K562 (cell line): ENCODE results near the gene IPP. TPM values are rescaled to one million over a fixed set of nuclear protein-coding genes. Genes with fewer than 3 reads are reported as not detected.

ENCODE experiments used
- ATF7 ChIP-seq: fragments of 450-650 bp; IDR thresholded peaks from 2 replicates; pipeline ENCODE4 v1.7.1; 2014; ENCODE audit warnings: mild to moderate bottlenecking, moderate library complexity
- CBFA2T3 ChIP-seq: fragments of 450-650 bp; IDR thresholded peaks from 2 replicates; pipeline ENCODE4 v1.6.1; 2017
- CBFB ChIP-seq: sonication (generic); formaldehyde crosslinking; IDR thresholded peaks from 2 replicates; pipeline ENCODE4 v1.4.0; 2020; ENCODE audit warnings: mild to moderate bottlenecking, missing genetic modification reagents
- FOXM1 ChIP-seq, 2 experiments: fragments of 450-650 bp in 1 of 2; sonication (generic) in 1 of 2; formaldehyde crosslinking in 1 of 2; IDR thresholded peaks; 2 replicates each; pipeline versions ENCODE4 v1.6.1 to v1.9.0; 2017 to 2022; ENCODE audit warnings: low read depth in 2 of 2, mild to moderate bottlenecking in 2 of 2, missing genetic modification reagents in 1 of 2, moderate library complexity in 1 of 2
- HSF4 ChIP-seq: fragments of 250-450 bp; sonication (Bioruptor Pico); IDR thresholded peaks from 2 replicates; pipeline ENCODE4 v2.1.2; 2022; ENCODE audit warnings: mild to moderate bottlenecking, moderate library complexity, borderline replicate concordance
- KDM1A ChIP-seq, 2 experiments: fragments of 450-650 bp; IDR thresholded peaks; 2 replicates each; pipeline ENCODE4 v1.6.1; 2016; ENCODE audit warnings: mild to moderate bottlenecking in 2 of 2
- NR4A1 ChIP-seq, 2 experiments: fragments of 250-450 bp in 1 of 2; fragments of 450-650 bp in 1 of 2; sonication (Bioruptor Pico) in 1 of 2; IDR thresholded peaks; 2 replicates each; pipeline versions ENCODE4 v1.4.0 to v1.6.1; 2016 to 2020; ENCODE audit warnings: mild to moderate bottlenecking in 2 of 2, missing compliant biosample characterization in 1 of 2, missing genetic modification characterization in 1 of 2, moderate library complexity in 1 of 2
- TARDBP ChIP-seq: fragments of 450-650 bp; IDR thresholded peaks from 2 replicates; pipeline ENCODE4 v1.6.1; 2016
- TFAM ChIP-seq: fragments of 250-450 bp; sonication (Bioruptor Pico); conservative IDR thresholded peaks from 2 replicates; pipeline ENCODE4 v1.5.0; 2021; ENCODE audit warnings: mild to moderate bottlenecking, moderate library complexity
- ZFPM2 ChIP-seq: fragments of 250-450 bp; sonication (Bioruptor Pico); IDR thresholded peaks from 2 replicates; pipeline ENCODE4 v1.5.1; 2022; ENCODE audit warnings: mild to moderate bottlenecking
- ZNF140 ChIP-seq: fragments of 250-450 bp; sonication (Bioruptor Pico); IDR thresholded peaks from 2 replicates; pipeline ENCODE4 v1.8.0; 2021; ENCODE audit warnings: moderate library complexity, mild to moderate bottlenecking, inconsistent platforms
- ZNF174 ChIP-seq: fragments of 250-450 bp; sonication (Bioruptor Pico); IDR thresholded peaks from 2 replicates; pipeline ENCODE4 v1.4.0; 2020; ENCODE audit warnings: mild to moderate bottlenecking
- ZNF24 ChIP-seq: fragments of 450-650 bp; IDR thresholded peaks from 2 replicates; pipeline ENCODE4 v1.6.1; 2016
- ZZZ3 ChIP-seq: fragments of 450-650 bp; IDR thresholded peaks from 2 replicates; pipeline ENCODE4 v1.6.1; 2016; ENCODE audit warnings: antibody characterized with exemption, mild to moderate bottlenecking, moderate library complexity
- polyA plus RNA-seq, 8 experiments: library from polyadenylated mRNA; depleted of rRNA in 4 of 8; stranded (reverse) in 5 of 8; unstranded in 3 of 8; fragments of >200 nt; fragmentation: Nextera tagmentation in 2 of 8; fragmentation: Illumina TruSeq in 1 of 8; extraction: Ambion mirVana in 2 of 8; extraction: Trizol in 1 of 8; gene quantifications; 2 replicates each; pipeline versions ENCODE4 v1.2.1 to v1.2.3, GENCODE V29; 2011 to 2014; ENCODE audit warnings: inconsistent platforms in 1 of 8, missing spikeins in 1 of 8
- total RNA-seq, 7 experiments: library from RNA; depleted of rRNA in 6 of 7; stranded (reverse); fragments of >200 nt in 6 of 7; fragmentation: Illumina TruSeq in 2 of 7; extraction: Trizol in 2 of 7; gene quantifications; 2 replicates each; pipeline versions ENCODE4 v1.2.1 to v1.2.3, GENCODE V29; 2011 to 2021; ENCODE audit warnings: low replicate concordance in 1 of 7
- TF ChIP-seq, protein P1 (sequence below): fragments of 450-650 bp; formaldehyde crosslinking; IDR thresholded peaks from 2 replicates; pipeline ENCODE4 v1.4.0; 2020; ENCODE audit warnings: mild to moderate bottlenecking, moderate library complexity
- TF ChIP-seq, protein P2 (sequence below), 3 experiments: IDR thresholded peaks in 2 of 3; conservative IDR thresholded peaks in 1 of 3; 2 replicates each; pipeline ENCODE4 v1.5.1; 2011 to 2012; ENCODE audit warnings: low read length in 3 of 3, mild to moderate bottlenecking in 3 of 3, control low read depth in 2 of 3, improper control_type of control experiment in 1 of 3, inconsistent platforms in 1 of 3, low read depth in 1 of 3, mixed read lengths in 1 of 3, moderate library complexity in 1 of 3; ENCODE audit not compliant: insufficient read depth in 2 of 3
- TF ChIP-seq, protein P3 (sequence below): fragments of 450-650 bp; IDR thresholded peaks from 2 replicates; pipeline ENCODE4 v1.6.1; 2016; ENCODE audit warnings: mild to moderate bottlenecking
- TF ChIP-seq, protein P4 (sequence below): fragments of 250-450 bp; sonication (Bioruptor Pico); IDR thresholded peaks from 2 replicates; pipeline ENCODE4 v1.8.0; 2021; ENCODE audit warnings: moderate library complexity, mild to moderate bottlenecking, inconsistent platforms
- TF ChIP-seq, protein P5 (sequence below): fragments of 450-650 bp; formaldehyde crosslinking; IDR thresholded peaks from 2 replicates; pipeline ENCODE4 v1.4.0; 2020; ENCODE audit warnings: mild to moderate bottlenecking
- TF ChIP-seq, protein P6 (sequence below): fragments of 450-650 bp; formaldehyde crosslinking; IDR thresholded peaks from 2 replicates; pipeline ENCODE4 v1.4.0; 2020; ENCODE audit warnings: mild to moderate bottlenecking, moderate library complexity

The IPP gene
- total and polyA plus RNA-seq, 9 of the 15 experiments (the other 6 are each of a cell fraction or from before 2014, with no cell fraction given) = 6.9 to 15.1 (median 9.7) TPM

DNA sequence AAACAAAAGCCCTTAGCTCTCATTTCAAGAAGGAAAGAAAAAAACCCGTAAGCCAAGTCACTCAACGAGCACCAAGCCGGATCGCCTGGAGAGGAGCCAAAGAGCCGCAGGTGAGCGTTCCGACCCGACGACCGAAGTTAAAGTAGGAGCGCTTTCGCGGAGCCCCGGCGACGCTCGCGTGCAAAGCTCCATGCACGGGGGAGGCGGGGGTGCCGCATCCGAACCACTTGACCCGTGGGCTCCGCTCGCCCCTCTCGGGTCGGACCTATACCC lies 64.5 kb downstream of the IPP start (continued):
- TF ChIP-seq HSF4 (CRISPR knock-in tag) = no peak
- peak; percentile 60; the same call in 1 of the 2 replicates for TF ChIP-seq CBFB (CRISPR knock-in tag)
- no peak for TF ChIP-seq TFAM (CRISPR knock-in tag)
- TF ChIP-seq ZNF24 = no peak
- TF ChIP-seq, protein P1, sequence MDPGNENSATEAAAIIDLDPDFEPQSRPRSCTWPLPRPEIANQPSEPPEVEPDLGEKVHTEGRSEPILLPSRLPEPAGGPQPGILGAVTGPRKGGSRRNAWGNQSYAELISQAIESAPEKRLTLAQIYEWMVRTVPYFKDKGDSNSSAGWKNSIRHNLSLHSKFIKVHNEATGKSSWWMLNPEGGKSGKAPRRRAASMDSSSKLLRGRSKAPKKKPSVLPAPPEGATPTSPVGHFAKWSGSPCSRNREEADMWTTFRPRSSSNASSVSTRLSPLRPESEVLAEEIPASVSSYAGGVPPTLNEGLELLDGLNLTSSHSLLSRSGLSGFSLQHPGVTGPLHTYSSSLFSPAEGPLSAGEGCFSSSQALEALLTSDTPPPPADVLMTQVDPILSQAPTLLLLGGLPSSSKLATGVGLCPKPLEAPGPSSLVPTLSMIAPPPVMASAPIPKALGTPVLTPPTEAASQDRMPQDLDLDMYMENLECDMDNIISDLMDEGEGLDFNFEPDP = no peak
- TF ChIP-seq ZZZ3 = no peak
- TF ChIP-seq, protein P2, sequence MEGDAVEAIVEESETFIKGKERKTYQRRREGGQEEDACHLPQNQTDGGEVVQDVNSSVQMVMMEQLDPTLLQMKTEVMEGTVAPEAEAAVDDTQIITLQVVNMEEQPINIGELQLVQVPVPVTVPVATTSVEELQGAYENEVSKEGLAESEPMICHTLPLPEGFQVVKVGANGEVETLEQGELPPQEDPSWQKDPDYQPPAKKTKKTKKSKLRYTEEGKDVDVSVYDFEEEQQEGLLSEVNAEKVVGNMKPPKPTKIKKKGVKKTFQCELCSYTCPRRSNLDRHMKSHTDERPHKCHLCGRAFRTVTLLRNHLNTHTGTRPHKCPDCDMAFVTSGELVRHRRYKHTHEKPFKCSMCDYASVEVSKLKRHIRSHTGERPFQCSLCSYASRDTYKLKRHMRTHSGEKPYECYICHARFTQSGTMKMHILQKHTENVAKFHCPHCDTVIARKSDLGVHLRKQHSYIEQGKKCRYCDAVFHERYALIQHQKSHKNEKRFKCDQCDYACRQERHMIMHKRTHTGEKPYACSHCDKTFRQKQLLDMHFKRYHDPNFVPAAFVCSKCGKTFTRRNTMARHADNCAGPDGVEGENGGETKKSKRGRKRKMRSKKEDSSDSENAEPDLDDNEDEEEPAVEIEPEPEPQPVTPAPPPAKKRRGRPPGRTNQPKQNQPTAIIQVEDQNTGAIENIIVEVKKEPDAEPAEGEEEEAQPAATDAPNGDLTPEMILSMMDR (IDR thresholded peaks at IDR 0.05 in 2 of 3, conservative IDR thresholded peaks at IDR 0.05 in 1 of 3; ENCODE audit: insufficient read depth in 2 of 3, low read depth in 1 of 3, low read length in 3 of 3) = peak; percentile 34 to 46 (median 39); a peak in 3 of 6 replicates
- no peak for TF ChIP-seq KDM1A (IDR thresholded peaks at IDR 0.05)
- no peak for TF ChIP-seq ZNF174
- 0 out of 2 replicates have a peak, but pooled peaks have one; percentile 12 for TF ChIP-seq CBFA2T3
- TF ChIP-seq TARDBP = no peak
- TF ChIP-seq FOXM1 (IDR thresholded peaks at IDR 0.05; ENCODE audit: low read depth) = no peak
- TF ChIP-seq FOXM1 (CRISPR knock-in tag; IDR thresholded peaks at IDR 0.05; ENCODE audit: low read depth) = no peak
- TF ChIP-seq ZNF140 (CRISPR knock-in tag) = no peak
- no peak for TF ChIP-seq NR4A1 (CRISPR knock-in tag; IDR thresholded peaks at IDR 0.05)
- no peak for TF ChIP-seq NR4A1 (tag; IDR thresholded peaks at IDR 0.05)
- TF ChIP-seq, protein P3, sequence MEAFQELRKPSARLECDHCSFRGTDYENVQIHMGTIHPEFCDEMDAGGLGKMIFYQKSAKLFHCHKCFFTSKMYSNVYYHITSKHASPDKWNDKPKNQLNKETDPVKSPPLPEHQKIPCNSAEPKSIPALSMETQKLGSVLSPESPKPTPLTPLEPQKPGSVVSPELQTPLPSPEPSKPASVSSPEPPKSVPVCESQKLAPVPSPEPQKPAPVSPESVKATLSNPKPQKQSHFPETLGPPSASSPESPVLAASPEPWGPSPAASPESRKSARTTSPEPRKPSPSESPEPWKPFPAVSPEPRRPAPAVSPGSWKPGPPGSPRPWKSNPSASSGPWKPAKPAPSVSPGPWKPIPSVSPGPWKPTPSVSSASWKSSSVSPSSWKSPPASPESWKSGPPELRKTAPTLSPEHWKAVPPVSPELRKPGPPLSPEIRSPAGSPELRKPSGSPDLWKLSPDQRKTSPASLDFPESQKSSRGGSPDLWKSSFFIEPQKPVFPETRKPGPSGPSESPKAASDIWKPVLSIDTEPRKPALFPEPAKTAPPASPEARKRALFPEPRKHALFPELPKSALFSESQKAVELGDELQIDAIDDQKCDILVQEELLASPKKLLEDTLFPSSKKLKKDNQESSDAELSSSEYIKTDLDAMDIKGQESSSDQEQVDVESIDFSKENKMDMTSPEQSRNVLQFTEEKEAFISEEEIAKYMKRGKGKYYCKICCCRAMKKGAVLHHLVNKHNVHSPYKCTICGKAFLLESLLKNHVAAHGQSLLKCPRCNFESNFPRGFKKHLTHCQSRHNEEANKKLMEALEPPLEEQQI = no peak
- TF ChIP-seq, protein P4, sequence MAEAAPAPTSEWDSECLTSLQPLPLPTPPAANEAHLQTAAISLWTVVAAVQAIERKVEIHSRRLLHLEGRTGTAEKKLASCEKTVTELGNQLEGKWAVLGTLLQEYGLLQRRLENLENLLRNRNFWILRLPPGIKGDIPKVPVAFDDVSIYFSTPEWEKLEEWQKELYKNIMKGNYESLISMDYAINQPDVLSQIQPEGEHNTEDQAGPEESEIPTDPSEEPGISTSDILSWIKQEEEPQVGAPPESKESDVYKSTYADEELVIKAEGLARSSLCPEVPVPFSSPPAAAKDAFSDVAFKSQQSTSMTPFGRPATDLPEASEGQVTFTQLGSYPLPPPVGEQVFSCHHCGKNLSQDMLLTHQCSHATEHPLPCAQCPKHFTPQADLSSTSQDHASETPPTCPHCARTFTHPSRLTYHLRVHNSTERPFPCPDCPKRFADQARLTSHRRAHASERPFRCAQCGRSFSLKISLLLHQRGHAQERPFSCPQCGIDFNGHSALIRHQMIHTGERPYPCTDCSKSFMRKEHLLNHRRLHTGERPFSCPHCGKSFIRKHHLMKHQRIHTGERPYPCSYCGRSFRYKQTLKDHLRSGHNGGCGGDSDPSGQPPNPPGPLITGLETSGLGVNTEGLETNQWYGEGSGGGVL (CRISPR knock-in tag) = no peak
- TF ChIP-seq, protein P5, sequence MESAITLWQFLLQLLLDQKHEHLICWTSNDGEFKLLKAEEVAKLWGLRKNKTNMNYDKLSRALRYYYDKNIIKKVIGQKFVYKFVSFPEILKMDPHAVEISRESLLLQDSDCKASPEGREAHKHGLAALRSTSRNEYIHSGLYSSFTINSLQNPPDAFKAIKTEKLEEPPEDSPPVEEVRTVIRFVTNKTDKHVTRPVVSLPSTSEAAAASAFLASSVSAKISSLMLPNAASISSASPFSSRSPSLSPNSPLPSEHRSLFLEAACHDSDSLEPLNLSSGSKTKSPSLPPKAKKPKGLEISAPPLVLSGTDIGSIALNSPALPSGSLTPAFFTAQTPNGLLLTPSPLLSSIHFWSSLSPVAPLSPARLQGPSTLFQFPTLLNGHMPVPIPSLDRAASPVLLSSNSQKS (CRISPR knock-in tag) = no peak
- TF ChIP-seq ZFPM2 (CRISPR knock-in tag) = no peak
- TF ChIP-seq ATF7 = no peak; the same call in 1 of the 2 replicates
- TF ChIP-seq, protein P6, sequence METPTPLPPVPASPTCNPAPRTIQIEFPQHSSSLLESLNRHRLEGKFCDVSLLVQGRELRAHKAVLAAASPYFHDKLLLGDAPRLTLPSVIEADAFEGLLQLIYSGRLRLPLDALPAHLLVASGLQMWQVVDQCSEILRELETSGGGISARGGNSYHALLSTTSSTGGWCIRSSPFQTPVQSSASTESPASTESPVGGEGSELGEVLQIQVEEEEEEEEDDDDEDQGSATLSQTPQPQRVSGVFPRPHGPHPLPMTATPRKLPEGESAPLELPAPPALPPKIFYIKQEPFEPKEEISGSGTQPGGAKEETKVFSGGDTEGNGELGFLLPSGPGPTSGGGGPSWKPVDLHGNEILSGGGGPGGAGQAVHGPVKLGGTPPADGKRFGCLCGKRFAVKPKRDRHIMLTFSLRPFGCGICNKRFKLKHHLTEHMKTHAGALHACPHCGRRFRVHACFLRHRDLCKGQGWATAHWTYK = no peak
